Endothelial cell of umbilical vein (primary cell): ENCODE measurements around the gene CORO7. TPM values are rescaled to one million over a fixed set of nuclear protein-coding genes. Genes with fewer than 3 reads are reported as not detected.

Experiments
- BruUV-seq: library from RNA; stranded (reverse); fragments of 400-500 nt; replicated peaks from 2 replicates; lab custom pipeline; 2021; lab: Mats Ljungman, UMichigan
- CTCF ChIA-PET: fragments of 300-600, 350-600 bp; sonication (Branson Sonifier 250); formaldehyde crosslinking; loops from one replicate; lab custom pipeline; 2021; ENCODE audit warnings: antibody characterized with exemption, inconsistent platforms; lab: Charles Lee
- POLR2A ChIA-PET: fragments of 300-600, 350-600 bp; sonication (Branson Sonifier 250); formaldehyde crosslinking; loops from one replicate; lab custom pipeline; 2021; ENCODE audit warnings: antibody characterized with exemption, inconsistent platforms; lab: Charles Lee
- DNase-seq: peaks from one replicate; pipeline ENCODE4 v3.0.0-alpha.2; 2011; ENCODE audit warnings: low read depth, low spot score
- FAIRE-seq: peaks from 2 replicates; lab custom pipeline; 2011; peaks lifted over from hg19 to GRCh38; lab: Jason Lieb, UNC
- H2AFZ ChIP-seq: 2 replicates; pipeline ENCODE4 v1.6.0; 2012; ENCODE audit warnings: low read depth, low read length, control low read depth, inconsistent platforms
- H3K27ac ChIP-seq: 2 replicates; pipeline ENCODE4 v1.5.1; 2011; ENCODE audit warnings: low read depth, mild to moderate bottlenecking, control low read depth, low read length, moderate library complexity; ENCODE audit not compliant: insufficient read depth
- H3K27me3 ChIP-seq, 2 experiments: 2 replicates each; pipeline versions ENCODE4 v1.6.0 to v1.6.1; 2011; ENCODE audit warnings: low read length in 2 of 2, mixed read lengths in 1 of 2; ENCODE audit not compliant: control insufficient read depth in 2 of 2, insufficient read depth in 2 of 2
- H3K36me3 ChIP-seq, 2 experiments: 2 replicates in 1 of 2; 3 replicates in 1 of 2; pipeline ENCODE4 v1.5.1; 2011; ENCODE audit warnings: low read length in 2 of 2, mild to moderate bottlenecking in 1 of 2, moderate library complexity in 1 of 2; ENCODE audit not compliant: control insufficient read depth in 2 of 2, insufficient read depth in 2 of 2; ENCODE audit errors: extremely low read depth in 1 of 2
- H3K4me1 ChIP-seq: 3 replicates; pipeline ENCODE4 v1.5.1; 2011; ENCODE audit warnings: mild to moderate bottlenecking, low read length; ENCODE audit not compliant: control insufficient read depth, insufficient read depth; ENCODE audit errors: extremely low read depth
- H3K4me2 ChIP-seq: 2 replicates; pipeline ENCODE4 v1.6.1; 2011; ENCODE audit warnings: low read length, control low read depth, mixed read lengths; ENCODE audit not compliant: insufficient read depth
- H3K4me3 ChIP-seq, 3 experiments: fragments of 200-600 bp in 1 of 3; sonication (generic), shearing (Covaris generic) in 1 of 3; replicated peaks in 1 of 3; 2 replicates each; pipeline ENCODE4 v1.5.1; 2011 to 2016; ENCODE audit warnings: control low read depth in 3 of 3, low read length in 3 of 3, mild to moderate bottlenecking in 2 of 3, inconsistent platforms in 1 of 3, low read depth in 1 of 3, moderate library complexity in 1 of 3; ENCODE audit not compliant: insufficient read depth in 1 of 3
- H3K79me2 ChIP-seq: 2 replicates; pipeline ENCODE4 v1.6.0; 2012; ENCODE audit warnings: low read length, inconsistent platforms; ENCODE audit not compliant: control insufficient read depth, insufficient read depth
- H3K9ac ChIP-seq: replicated peaks from 2 replicates; pipeline ENCODE3; 2011; ENCODE audit warnings: low read length, control low read depth; ENCODE audit not compliant: insufficient read depth; ENCODE audit errors: extremely low read depth
- H3K9me1 ChIP-seq: replicated peaks from 3 replicates; pipeline ENCODE4 v1.6.0; 2011; ENCODE audit warnings: mild to moderate bottlenecking, low read length; ENCODE audit not compliant: control insufficient read depth, insufficient read depth; ENCODE audit errors: extremely low read depth
- H3K9me3 ChIP-seq: replicated peaks from 2 replicates; pipeline ENCODE4 v1.5.1; 2012; ENCODE audit warnings: low read length, inconsistent platforms; ENCODE audit not compliant: control insufficient read depth, insufficient read depth
- H4K20me1 ChIP-seq: replicated peaks from 2 replicates; pipeline ENCODE3; 2011; ENCODE audit warnings: mild to moderate bottlenecking, low read length; ENCODE audit not compliant: control insufficient read depth, insufficient read depth; ENCODE audit errors: extremely low read depth
- CTCF ChIP-seq, 2 donors: IDR thresholded peaks; 1 replicate in 1 of 2; 2 replicates in 1 of 2; pipeline ENCODE4 v1.5.1; 2011; ENCODE audit warnings: low read length in 2 of 2, mild to moderate bottlenecking in 2 of 2, moderate library complexity in 2 of 2, control low read depth in 1 of 2, inconsistent platforms in 1 of 2, low read depth in 1 of 2; ENCODE audit not compliant: insufficient read depth in 1 of 2; ENCODE audit errors: extremely low read depth in 1 of 2
- EZH2 ChIP-seq: IDR thresholded peaks from 2 replicates; pipeline ENCODE4 v1.6.1; 2012; ENCODE audit warnings: borderline replicate concordance, low read depth, mild to moderate bottlenecking, moderate library complexity, low read length, inconsistent platforms; ENCODE audit not compliant: severe bottlenecking
- FOS ChIP-seq: IDR thresholded peaks from 2 replicates; pipeline ENCODE4 v1.6.1; 2011; ENCODE audit warnings: mild to moderate bottlenecking, low read length, moderate library complexity, borderline replicate concordance; ENCODE audit not compliant: insufficient read depth
- GATA2 ChIP-seq: IDR thresholded peaks from 2 replicates; pipeline ENCODE4 v1.7.0; 2011; ENCODE audit warnings: low read depth, mild to moderate bottlenecking, moderate library complexity, mixed read lengths, low read length; ENCODE audit not compliant: insufficient read length, insufficient read depth
- JUN ChIP-seq: IDR thresholded peaks from 2 replicates; pipeline ENCODE4 v1.6.1; 2011; ENCODE audit warnings: borderline replicate concordance, low read depth; ENCODE audit not compliant: insufficient read length, insufficient read depth
- MYC ChIP-seq: IDR thresholded peaks from one replicate; pipeline ENCODE4 v1.6.1; 2011; ENCODE audit warnings: mild to moderate bottlenecking, low read depth, low read length
- POLR2A ChIP-seq: IDR thresholded peaks from 2 replicates; pipeline ENCODE4 v1.6.1; 2012; ENCODE audit warnings: low read depth, mild to moderate bottlenecking, control low read depth, low read length
- POLR2AphosphoS5 ChIP-seq: IDR thresholded peaks from 2 replicates; pipeline ENCODE4 v1.6.1; 2012; ENCODE audit warnings: low read depth, mild to moderate bottlenecking, control low read depth, low read length, moderate library complexity; ENCODE audit not compliant: insufficient read depth
- dilution Hi-C: fragments of 300-500 bp; cut with MboI; formaldehyde crosslinking; loops from one replicate; pipeline ENCODE4 v1.15.0; 2019; ENCODE audit warnings: low sequenced_read_pairs; ENCODE audit not compliant: extremely low pct_ligation_motif_present
- intact Hi-C: fragments of 100-400 bp; cut with micrococcal nuclease; formaldehyde crosslinking; loops from one replicate; pipeline ENCODE4 v1.10.0; 2022
- polyA plus RNA-seq, 4 experiments: library from polyadenylated mRNA; depleted of rRNA in 3 of 4; stranded (reverse) in 3 of 4; unstranded in 1 of 4; fragments of >200 nt; gene quantifications; 2 replicates each; pipeline versions ENCODE4 v1.2.1 to v1.2.3, GENCODE V29; 2011 to 2012; ENCODE audit warnings: missing spikeins in 1 of 4
- total RNA-seq: library from RNA; stranded (reverse); gene quantifications from 2 replicates; pipeline ENCODE4 v1.2.3, GENCODE V29; 2021
- TF ChIP-seq, protein P1 (sequence below): IDR thresholded peaks from 2 replicates; pipeline ENCODE4 v1.6.1; 2011; ENCODE audit not compliant: insufficient read depth, insufficient read length

The CORO7 gene
- total and polyA plus RNA-seq, 2 donors (not counting 3 experiments of a cell fraction or from before 2014, with no cell fraction given): 42.5 to 72.3 TPM

GRCh38 chr16:4450931-4451519, 34.6 kb upstream of the CORO7 start:
- H3K36me3 ChIP-seq: peaks cover 21 to 58% of the 10 kb centered on the region in 2 experiments
- no peaks in the 10 kb centered on the region for H3K4me1 ChIP-seq
- no peak overlapping the region for H3K4me2 ChIP-seq
- DNase-seq: no peak
- H3K9me1 ChIP-seq: no peaks in the 10 kb centered on the region
- no peaks in the 10 kb centered on the region for H3K79me2 ChIP-seq
- BruUV-seq: no TSS peak
- ChIA-PET POLR2A (no interaction called here), CTCF (interaction anchor here (0.9 kb wide), 1 partner anchor 13 kb away, joined by 5 read pairs; no protein-coding TSS in a partner anchor)
- TF ChIP-seq JUN (no peak), POLR2AphosphoS5 (no peak), FOS (no peak), GATA2 (no peak), MYC (no peak), POLR2A (no peak), CTCF (IDR thresholded peaks at IDR 0.05; ENCODE audit: extremely low read depth in 1 of 2, insufficient read depth in 1 of 2, low read depth in 1 of 2, low read length in 2 of 2) (no peak), EZH2 (no peak)
- TF ChIP-seq, protein P1, sequence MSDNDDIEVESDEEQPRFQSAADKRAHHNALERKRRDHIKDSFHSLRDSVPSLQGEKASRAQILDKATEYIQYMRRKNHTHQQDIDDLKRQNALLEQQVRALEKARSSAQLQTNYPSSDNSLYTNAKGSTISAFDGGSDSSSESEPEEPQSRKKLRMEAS: no peak
- no peak for FAIRE-seq
- no peak overlapping the region for H2AFZ ChIP-seq
- dilution Hi-C loops: no loop called here
- H3K4me3 ChIP-seq: no peak overlapping the region
- H3K27me3 ChIP-seq: no peaks in the 10 kb centered on the region
- no peak overlapping the region for H3K9ac ChIP-seq
- H3K9me3 ChIP-seq: no peaks in the 10 kb centered on the region
- intact Hi-C loops: no loop called here
- no peaks in the 10 kb centered on the region for H4K20me1 ChIP-seq
- H3K27ac ChIP-seq: no peak overlapping the region
